ENCODE measurements around the gene SLC10A7.

DNA sequence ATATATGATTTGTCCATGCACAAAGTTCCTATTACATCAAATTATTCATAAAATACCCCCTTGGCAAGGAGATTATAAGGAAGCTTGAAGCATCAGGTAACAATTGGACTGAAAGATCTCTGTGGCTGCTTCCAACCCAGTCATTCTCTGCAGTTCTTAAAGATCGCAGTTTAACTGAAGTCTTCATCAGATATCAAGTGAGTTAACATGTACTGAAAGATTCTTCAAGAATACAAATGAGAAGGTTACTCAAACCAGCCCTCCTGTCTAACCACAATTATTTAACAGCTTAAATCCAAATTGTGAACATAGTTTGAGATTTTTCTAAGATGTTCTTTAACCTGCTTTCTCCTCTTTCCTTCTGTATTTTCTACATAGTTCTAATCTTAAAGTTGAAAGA lies 56.1 kb downstream of the SLC10A7 start:
- no peak for TF ChIP-seq CTCF (IDR thresholded peaks at IDR 0.05)
- no peak for TF ChIP-seq POLR2A (IDR thresholded peaks at IDR 0.05)

All from adrenal gland (tissue), 5 donors.